Stimulated activated CD8-positive, alpha-beta memory T cell treated with anti-CD3 and anti-CD28 coated beads, Interleukin-15, amount 100 ng/mL, for 4 hours (primary cell): ENCODE measurements around the gene RMI1.
"Not testable (repeated sequence)": the region's sequence is repeated elsewhere in the genome, so short reads cannot be mapped to it uniquely, and the experiment has no call there.

Experiments used
- DNase-seq, 2 donors: peaks; one replicate each; pipeline ENCODE4 v3.0.0-alpha.2; 2020; ENCODE audit warnings: low read depth in 2 of 2

Gene RMI1

DNA sequence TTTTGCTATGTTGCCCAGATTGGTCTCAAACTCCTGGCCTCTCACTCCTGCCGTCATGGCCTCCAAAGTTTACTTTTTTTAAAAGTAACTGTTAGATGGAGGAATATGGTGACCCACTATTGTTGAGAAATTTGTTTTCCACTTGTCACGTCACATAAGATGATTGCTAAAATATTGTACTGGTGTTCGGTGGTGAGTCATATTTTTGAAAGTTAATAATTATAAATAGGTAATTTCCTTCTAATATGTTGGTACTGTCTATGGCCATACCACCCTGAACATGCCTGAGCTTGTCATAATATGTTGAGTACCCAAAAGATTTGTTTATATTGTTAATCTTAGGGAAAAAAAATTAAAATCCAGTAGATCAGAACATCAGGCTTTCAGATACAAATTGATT lies 22.6 kb downstream of the RMI1 start:
- no peak for DNase-seq

DNA sequence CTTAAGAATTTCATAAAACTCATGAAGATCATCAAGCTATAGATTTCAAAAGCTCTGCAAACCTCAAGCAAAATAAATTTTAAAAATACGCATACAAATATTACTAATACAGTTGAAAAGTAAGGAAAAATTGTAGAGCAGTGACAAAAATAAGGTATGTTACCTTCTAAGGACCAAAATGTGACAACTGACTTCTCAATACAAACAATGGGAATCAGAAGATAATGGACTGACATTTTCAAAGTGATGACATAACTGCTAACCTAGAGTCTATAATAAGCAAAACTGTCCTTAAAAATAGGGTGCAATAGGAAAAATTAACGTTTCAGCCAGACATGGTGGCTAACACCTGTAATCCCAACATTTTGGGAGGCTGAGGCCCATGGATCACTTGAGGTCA lies 27.1 kb downstream of the RMI1 start:
- DNase-seq = no peak

DNA sequence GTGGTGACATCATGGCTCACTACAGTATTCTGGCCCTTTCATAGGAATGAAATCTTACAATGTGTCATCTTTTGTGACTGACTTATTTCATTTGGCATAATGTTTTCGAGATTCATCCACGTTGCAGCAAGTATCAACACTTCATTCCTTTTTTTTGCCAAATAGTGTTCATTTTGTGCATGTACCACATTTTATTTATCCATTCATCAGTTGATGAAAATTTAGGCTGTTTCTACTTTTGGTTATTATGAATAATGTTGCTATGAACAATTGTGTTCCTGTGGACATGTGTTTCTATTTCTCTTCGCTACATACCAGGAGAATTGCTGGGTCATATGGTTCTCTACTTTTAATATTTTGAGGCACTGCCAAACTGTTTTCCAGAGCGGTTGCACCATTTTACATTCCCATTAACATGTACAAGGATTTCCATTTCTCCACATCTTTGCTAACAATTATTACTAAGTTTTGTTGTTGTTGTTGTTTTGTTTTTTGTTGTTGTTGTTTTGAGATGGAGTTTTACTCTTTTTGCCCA lies 43.5 kb downstream of the RMI1 start:
- no peak for DNase-seq

DNA sequence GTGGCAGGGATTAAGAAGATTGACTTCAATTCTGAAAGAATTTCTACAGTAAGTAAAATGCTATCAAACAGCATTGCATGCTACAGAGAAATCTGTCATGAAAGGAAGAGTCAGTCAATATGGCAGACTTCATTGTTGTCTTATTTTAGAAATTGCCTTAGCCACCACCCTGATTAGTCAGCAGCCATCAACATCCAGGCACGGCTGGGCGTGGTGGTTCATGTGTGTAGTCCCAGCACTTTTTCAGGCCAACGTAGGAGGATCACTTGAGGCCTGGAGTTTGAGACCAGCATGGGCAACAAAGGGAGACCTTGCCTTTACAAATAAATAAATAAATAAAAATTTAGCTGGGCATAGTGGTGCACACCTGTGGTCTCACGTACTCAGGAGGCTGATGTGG lies 46.6 kb downstream of the RMI1 start:
- no peak for DNase-seq

DNA sequence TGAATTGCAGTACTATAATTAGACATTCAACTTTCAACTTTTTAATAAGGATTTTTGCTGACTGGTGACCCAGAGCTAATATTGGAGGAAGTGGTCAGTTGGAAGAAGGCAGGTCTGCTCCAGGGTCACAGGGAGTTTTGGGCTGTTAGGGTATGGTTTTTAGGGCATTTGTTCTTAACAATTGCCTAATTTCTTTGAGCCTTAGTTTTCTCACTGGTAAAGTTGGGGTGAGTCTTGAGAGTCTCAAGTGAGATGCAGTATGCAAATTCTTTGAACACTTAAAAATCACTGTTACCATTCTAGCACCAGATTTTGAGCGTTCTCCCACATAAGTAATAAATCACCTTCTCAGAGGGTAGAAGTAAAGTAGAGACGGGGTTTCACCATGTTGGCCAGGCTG lies 50.9 kb downstream of the RMI1 start:
- DNase-seq = no peak

DNA sequence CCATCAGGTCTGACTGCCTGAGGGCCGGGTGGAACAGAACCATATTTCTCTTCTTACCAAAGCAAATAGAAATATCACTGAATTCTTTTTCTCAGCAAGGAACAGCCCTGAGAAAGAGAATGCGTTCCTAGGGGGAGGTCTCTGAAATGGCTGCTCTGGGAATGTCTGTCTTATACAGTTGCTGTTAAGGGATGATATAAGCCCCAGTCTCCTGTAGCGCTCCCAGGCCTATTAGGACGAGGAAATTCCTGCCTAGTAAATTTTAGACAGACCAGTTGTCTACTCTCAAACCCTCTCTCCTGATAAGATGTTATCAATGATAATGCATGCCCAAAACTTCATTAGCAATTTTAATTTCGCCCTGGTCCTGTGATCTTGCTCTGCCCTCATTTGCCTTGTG lies 61.3 kb downstream of the RMI1 start:
- DNase-seq = not testable (repeated sequence)

DNA sequence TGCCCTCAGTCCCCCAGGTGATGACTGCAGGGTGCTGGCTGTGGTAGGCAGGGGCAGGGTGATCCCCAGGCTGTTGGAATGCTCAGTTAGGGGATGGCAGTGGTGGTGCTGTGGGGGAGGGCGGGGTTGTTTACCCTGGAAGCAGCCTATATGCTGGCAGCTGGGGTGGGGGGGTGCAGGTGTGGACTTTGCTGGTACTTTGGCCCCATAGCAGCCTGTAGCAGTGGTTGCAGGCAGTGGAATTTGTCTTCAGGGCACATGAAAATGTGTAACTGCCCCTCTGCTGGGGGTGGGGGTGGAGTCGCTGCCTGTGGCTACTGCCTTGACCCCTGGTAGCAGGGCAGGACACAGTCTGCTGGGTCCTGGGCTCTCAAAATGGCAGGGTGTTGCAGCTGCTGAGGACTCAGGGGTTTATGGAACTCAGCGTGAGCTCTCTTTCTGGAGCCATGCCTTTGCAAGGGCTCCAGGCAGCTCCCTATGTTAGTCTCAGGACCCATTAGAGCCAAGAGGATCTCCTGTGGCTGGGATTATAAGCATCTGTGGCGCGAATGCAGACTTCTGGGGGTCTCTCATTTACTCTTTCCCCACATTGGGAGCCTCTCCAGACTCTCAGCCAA lies 65.0 kb downstream of the RMI1 start:
- DNase-seq = no peak
